ENCODE results near the gene SEL1L. TPM values are rescaled to one million over a fixed set of nuclear protein-coding genes. Genes with fewer than 3 reads are reported as not detected.

Gene SEL1L
- polyA plus RNA-seq, 1 donor from 2014 or later, result 39.7 TPM

- H3K4me2 ChIP-seq (ENCODE audit: low read length), result no peak overlapping the region
- no peak overlapping the region for H2AFZ ChIP-seq (ENCODE audit: low read depth, low read length)
- H3K79me2 ChIP-seq (replicated peaks; ENCODE audit: insufficient read depth, low read length), result no peaks in the 10 kb centered on the region
- H3K27ac ChIP-seq (ENCODE audit: low read length), result no peak overlapping the region
- H4K20me1 ChIP-seq (ENCODE audit: insufficient read depth), result no peaks in the 10 kb centered on the region
- no peaks in the 10 kb centered on the region for H3K27me3 ChIP-seq (ENCODE audit: insufficient read depth, low read depth, low read length)
- TF ChIP-seq SMC3 (conservative IDR thresholded peaks at IDR 0.05; ENCODE audit: poor library complexity) (no peak), REST (IDR thresholded peaks at IDR 0.05; ENCODE audit: borderline replicate concordance) (no peak), MXI1 (conservative IDR thresholded peaks at IDR 0.05; ENCODE audit: poor library complexity, severe bottlenecking) (no peak), EP300 (conservative IDR thresholded peaks at IDR 0.05; ENCODE audit: poor library complexity, severe bottlenecking) (no peak)
- H3K36me3 ChIP-seq (ENCODE audit: insufficient read depth, low read length), result no peaks in the 10 kb centered on the region
- no peak overlapping the region for H3K9ac ChIP-seq (ENCODE audit: low read length)
- no peak overlapping the region for H3K4me3 ChIP-seq (ENCODE audit: low read length)
- H3K9me3 ChIP-seq (ENCODE audit: low read length), result no peaks in the 10 kb centered on the region
- H3K9me2 ChIP-seq (ENCODE audit: insufficient read depth, low read length), result no peaks in the 10 kb centered on the region
- no peaks in the 10 kb centered on the region for H3F3A ChIP-seq (ENCODE audit: insufficient read depth, low read length, poor library complexity, severe bottlenecking)
Measured at GRCh38 chr14:81562818-81563217, 29.2 kb upstream of the SEL1L start.

GRCh38 chr14:81561084-81561775, 27.6 kb upstream of the SEL1L start:
- Histone ChIP-seq H3K27ac (ENCODE audit: low read length) (no peak overlapping the region), H2AFZ (ENCODE audit: low read depth, low read length) (no peak overlapping the region), H3K36me3 (ENCODE audit: insufficient read depth, low read length) (no peaks in the 10 kb centered on the region), H3K79me2 (replicated peaks; ENCODE audit: insufficient read depth, low read length) (no peaks in the 10 kb centered on the region), H3K4me3 (ENCODE audit: low read length) (no peak overlapping the region), H3K9ac (ENCODE audit: low read length) (no peak overlapping the region), H4K20me1 (ENCODE audit: insufficient read depth) (no peaks in the 10 kb centered on the region), H3F3A (ENCODE audit: insufficient read depth, low read length, poor library complexity, severe bottlenecking) (no peaks in the 10 kb centered on the region), H3K27me3 (ENCODE audit: insufficient read depth, low read depth, low read length) (no peaks in the 10 kb centered on the region), H3K9me3 (ENCODE audit: low read length) (no peaks in the 10 kb centered on the region), H3K9me2 (ENCODE audit: insufficient read depth, low read length) (no peaks in the 10 kb centered on the region), H3K4me2 (ENCODE audit: low read length) (no peak overlapping the region)
- TF ChIP-seq MXI1 (conservative IDR thresholded peaks at IDR 0.05; ENCODE audit: poor library complexity, severe bottlenecking) (no peak), EZH2 (IDR thresholded peaks at IDR 0.05; ENCODE audit: borderline replicate concordance, insufficient read depth, low read length, poor library complexity, severe bottlenecking) (no peak), RAD21 (conservative IDR thresholded peaks at IDR 0.05) (no peak), TAF1 (IDR thresholded peaks at IDR 0.05; ENCODE audit: low read depth) (no peak)

- Histone ChIP-seq H3K27ac (ENCODE audit: low read length) (no peak overlapping the region), H3K36me3 (ENCODE audit: insufficient read depth, low read length) (no peaks in the 10 kb centered on the region), H3K9me2 (ENCODE audit: insufficient read depth, low read length) (no peaks in the 10 kb centered on the region), H3K27me3 (ENCODE audit: insufficient read depth, low read depth, low read length) (no peaks in the 10 kb centered on the region), H3F3A (ENCODE audit: insufficient read depth, low read length, poor library complexity, severe bottlenecking) (no peaks in the 10 kb centered on the region), H2AFZ (ENCODE audit: low read depth, low read length) (no peak overlapping the region), H3K4me3 (ENCODE audit: low read length) (no peak overlapping the region), H3K9me3 (ENCODE audit: low read length) (no peaks in the 10 kb centered on the region), H3K4me2 (ENCODE audit: low read length) (no peak overlapping the region), H3K79me2 (replicated peaks; ENCODE audit: insufficient read depth, low read length) (no peaks in the 10 kb centered on the region), H3K9ac (ENCODE audit: low read length) (no peak overlapping the region), H4K20me1 (ENCODE audit: insufficient read depth) (no peaks in the 10 kb centered on the region)
- TF ChIP-seq SMC3 (conservative IDR thresholded peaks at IDR 0.05; ENCODE audit: poor library complexity), result no peak
- no peak for TF ChIP-seq EP300 (conservative IDR thresholded peaks at IDR 0.05; ENCODE audit: poor library complexity, severe bottlenecking)
- no peak for TF ChIP-seq MXI1 (conservative IDR thresholded peaks at IDR 0.05; ENCODE audit: poor library complexity, severe bottlenecking)
- TF ChIP-seq RAD21 (conservative IDR thresholded peaks at IDR 0.05), result no peak
Measured at GRCh38 chr14:81559385-81559784, 25.7 kb upstream of the SEL1L start.
